Measurements from ENCODE around the gene CNTNAP2. TPM values are rescaled to one million over a fixed set of nuclear protein-coding genes. Genes with fewer than 3 reads are reported as not detected.

CNTNAP2 gene
- total and polyA plus RNA-seq, 4 donors, result 0.14 to 2.3 (median 1.1) TPM

- WGBS, result 72% methylated on average over 1 of the region's 1 CpG
- Histone ChIP-seq H3K9ac (ENCODE audit: low read depth in 1 of 2, low read length in 2 of 2) (no peak overlapping the region), H3K4me1 (ENCODE audit: control insufficient read depth in 4 of 4, insufficient read depth in 4 of 4, low read length in 3 of 4) (no peaks in the 10 kb centered on the region), H3K36me3 (ENCODE audit: control insufficient read depth in 4 of 4, insufficient read depth in 3 of 4, low read depth in 1 of 4, low read length in 3 of 4) (no peaks in the 10 kb centered on the region), H3K4me3 (ENCODE audit: low read depth in 1 of 3, low read length in 3 of 3) (no peak overlapping the region), H3K9me3 (ENCODE audit: control insufficient read depth in 4 of 4, low read length in 3 of 4) (no peaks in the 10 kb centered on the region), H3K27ac (ENCODE audit: low read depth in 1 of 2, low read length in 2 of 2) (no peak overlapping the region), H3K27me3 (ENCODE audit: control insufficient read depth in 4 of 4, insufficient read depth in 4 of 4, low read length in 3 of 4) (no peaks in the 10 kb centered on the region)
- DNase-seq (ENCODE audit: low spot score), result no peak
- TF ChIP-seq MAX (IDR thresholded peaks at IDR 0.05) (no peak), RAD21 (IDR thresholded peaks at IDR 0.05) (no peak), ATF3 (IDR thresholded peaks at IDR 0.05) (no peak), GABPA (IDR thresholded peaks at IDR 0.05 in 1 of 2, conservative IDR thresholded peaks at IDR 0.05 in 1 of 2) (no peak), ZBTB33 (IDR thresholded peaks at IDR 0.05) (no peak), JUND (IDR thresholded peaks at IDR 0.05) (no peak)
These were observed 179.4 kb downstream of the CNTNAP2 start for GRCh38 chr7:146296028-146296427.

- no peak overlapping the region for H3K9ac ChIP-seq (ENCODE audit: low read depth in 1 of 2, low read length in 2 of 2)
- no peaks in the 10 kb centered on the region for H3K27me3 ChIP-seq (ENCODE audit: control insufficient read depth in 4 of 4, insufficient read depth in 4 of 4, low read length in 3 of 4)
- WGBS, result 42% methylated on average over 2 of the region's 2 CpGs
- H3K4me1 ChIP-seq (ENCODE audit: control insufficient read depth in 4 of 4, insufficient read depth in 4 of 4, low read length in 3 of 4), result no peaks in the 10 kb centered on the region
- no peak for TF ChIP-seq RXRA (IDR thresholded peaks at IDR 0.05)
- TF ChIP-seq NR2F2 (IDR thresholded peaks at IDR 0.05), result no peak
- TF ChIP-seq FOXA1 (IDR thresholded peaks at IDR 0.05), result no peak
- no peak for TF ChIP-seq YY1 (IDR thresholded peaks at IDR 0.05)
- TF ChIP-seq ZBTB33 (IDR thresholded peaks at IDR 0.05), result no peak
- TF ChIP-seq EGR1 (IDR thresholded peaks at IDR 0.05; ENCODE audit: low read depth in 2 of 2), result no peak
- no peak for TF ChIP-seq REST (IDR thresholded peaks at IDR 0.05)
- no peak for TF ChIP-seq SP1 (IDR thresholded peaks at IDR 0.05)
- no peak for TF ChIP-seq HNF4A (conservative IDR thresholded peaks at IDR 0.05)
- TF ChIP-seq HNF4G (IDR thresholded peaks at IDR 0.05), result no peak
- no peak for TF ChIP-seq TAF1 (conservative IDR thresholded peaks at IDR 0.05)
- no peak for TF ChIP-seq JUND (IDR thresholded peaks at IDR 0.05)
- no peak for TF ChIP-seq FOXA2 (IDR thresholded peaks at IDR 0.05)
- no peak for TF ChIP-seq GABPA (IDR thresholded peaks at IDR 0.05 in 1 of 2, conservative IDR thresholded peaks at IDR 0.05 in 1 of 2)
- no peak for TF ChIP-seq RAD21 (IDR thresholded peaks at IDR 0.05)
- no peak for TF ChIP-seq CTCF (IDR thresholded peaks at IDR 0.05; ENCODE audit: low read depth, low read length, missing input control)
- H3K36me3 ChIP-seq (ENCODE audit: control insufficient read depth in 4 of 4, insufficient read depth in 3 of 4, low read depth in 1 of 4, low read length in 3 of 4), result no peaks in the 10 kb centered on the region
- no peak for DNase-seq (ENCODE audit: low spot score)
- no peak overlapping the region for H3K27ac ChIP-seq (ENCODE audit: low read depth in 1 of 2, low read length in 2 of 2)
- H3K9me3 ChIP-seq (ENCODE audit: control insufficient read depth in 4 of 4, low read length in 3 of 4), result no peaks in the 10 kb centered on the region
- no peak overlapping the region for H3K4me3 ChIP-seq (ENCODE audit: low read depth in 1 of 3, low read length in 3 of 3)
These were observed 198.4 kb downstream of the CNTNAP2 start for GRCh38 chr7:146314962-146315361.
